Stimulated activated CD8-positive, alpha-beta memory T cell treated with anti-CD3 and anti-CD28 coated beads, Interleukin-2, amount 100 ng/mL, for 48 hours (primary cell): ENCODE results near the gene ANP32B.
"Not testable (repeated sequence)": the region's sequence is repeated elsewhere in the genome, so short reads cannot be mapped to it uniquely, and the experiment has no call there.

Experiments
- DNase-seq, 2 donors: peaks; one replicate each; pipeline ENCODE4 v3.0.0-alpha.2; 2020; ENCODE audit warnings: low read depth in 2 of 2

The ANP32B gene

GRCh38 chr9:97982683-97983588 is at the start of gene ANP32B:
TSS of gene ANP32B (plus strand) at chr9:97983341. CDS start at chr9:97983556, 215 bp downstream.
- peak; percentile 92 to 96 for DNase-seq

- no peak for DNase-seq
Observed at GRCh38 chr9:97934321-97935115, 48.6 kb upstream of the ANP32B start.

- no peak for DNase-seq
Observed at GRCh38 chr9:97935276-97935675, 47.9 kb upstream of the ANP32B start.

- no peak for DNase-seq
Observed at GRCh38 chr9:97936998-97937397, 46.1 kb upstream of the ANP32B start.

- no peak for DNase-seq
Observed at GRCh38 chr9:97938081-97938644, 45.0 kb upstream of the ANP32B start, which contains the start of gene HEMGN. TSS of gene HEMGN (minus strand) at chr9:97938172. CDS start at chr9:97938136, 36 bp downstream.

GRCh38 chr9:97940233-97940632 is 42.9 kb upstream of the ANP32B start:
- DNase-seq, result no peak

GRCh38 chr9:97940741-97941140 is 42.4 kb upstream of the ANP32B start:
- no peak for DNase-seq

- no peak for DNase-seq
Observed at GRCh38 chr9:97941323-97941722, 41.8 kb upstream of the ANP32B start.

- no peak for DNase-seq
Observed at GRCh38 chr9:97943308-97943855, 39.8 kb upstream of the ANP32B start.

GRCh38 chr9:97944612-97945011 is 38.5 kb upstream of the ANP32B start:
- no peak for DNase-seq

GRCh38 chr9:97945470-97945869 is 37.7 kb upstream of the ANP32B start:
- not testable (repeated sequence) for DNase-seq

GRCh38 chr9:97947094-97947493 is 36.0 kb upstream of the ANP32B start:
- DNase-seq, result not testable (repeated sequence)

- not testable (repeated sequence) for DNase-seq
Observed at GRCh38 chr9:97950873-97951272, 32.3 kb upstream of the ANP32B start.

GRCh38 chr9:97954550-97954989 is 28.6 kb upstream of the ANP32B start:
- peak; percentile 6 to 24 for DNase-seq

- DNase-seq, result no peak
Observed at GRCh38 chr9:97956331-97956730, 26.8 kb upstream of the ANP32B start.

- no peak for DNase-seq
Observed at GRCh38 chr9:97958812-97959511, 24.2 kb upstream of the ANP32B start.

GRCh38 chr9:97959585-97959984 is 23.6 kb upstream of the ANP32B start:
- DNase-seq, result no peak

GRCh38 chr9:97960678-97961328 is 22.3 kb upstream of the ANP32B start:
- DNase-seq, result not testable (repeated sequence)

GRCh38 chr9:97961361-97961760 is 21.8 kb upstream of the ANP32B start:
- DNase-seq, result no peak

GRCh38 chr9:97962136-97962535 is 21.0 kb upstream of the ANP32B start:
- DNase-seq, result no peak

GRCh38 chr9:97962575-97962974 is 20.6 kb upstream of the ANP32B start:
- no peak for DNase-seq
